H1 (cell line): ENCODE results near the gene MYOM3. TPM values are rescaled to one million over a fixed set of nuclear protein-coding genes. Genes with fewer than 3 reads are reported as not detected.

Experiments
- CHD7 ChIP-seq: fragments of 300-600 bp; sonication (generic); IDR thresholded peaks from 2 replicates; pipeline ENCODE4 v1.7.1; 2012; ENCODE audit warnings: low read length, moderate library complexity, mild to moderate bottlenecking, inconsistent platforms; ENCODE audit not compliant: insufficient replicate concordance
- polyA plus RNA-seq, 7 experiments: library from polyadenylated mRNA; depleted of rRNA in 3 of 7; stranded (reverse) in 5 of 7; unstranded in 2 of 7; fragments of >200 nt in 5 of 7; fragments of 200-250 nt in 2 of 7; gene quantifications; 1 replicate in 5 of 7; 2 replicates in 1 of 7; 4 replicates in 1 of 7; pipeline versions ENCODE4 v1.2.1 to v1.2.3, GENCODE V29; 2011 to 2013; ENCODE audit warnings: missing spikeins in 2 of 7, mixed read lengths in 2 of 7
- total RNA-seq: library from RNA; stranded (reverse); fragmentation: NEBNext Ultra II Directional; extraction: Animal tissue kit (Norgen Biotek cat#: 25700); gene quantifications from 2 replicates; pipeline ENCODE4 v1.2.1, GENCODE V29; 2021

Gene MYOM3
- total and polyA plus RNA-seq, 2 of the 8 experiments (the other 6 are each of a cell fraction or from before 2014, with no cell fraction given): 0.08 to 0.09 TPM

GRCh38 chr1:24101796-24102586 is 9.9 kb downstream of the MYOM3 start (continued):
- no peak for TF ChIP-seq CHD7
